NCI-H1436 (cell line): ENCODE data around the gene KIF2A.
"Not testable (repeated sequence)": the region's sequence is repeated elsewhere in the genome, so short reads cannot be mapped to it uniquely, and the experiment has no call there.

Experiments
- DNase-seq: peaks from one replicate; lab custom pipeline; 2025; lab: John Stamatoyannopoulos, UW

KIF2A gene

DNA sequence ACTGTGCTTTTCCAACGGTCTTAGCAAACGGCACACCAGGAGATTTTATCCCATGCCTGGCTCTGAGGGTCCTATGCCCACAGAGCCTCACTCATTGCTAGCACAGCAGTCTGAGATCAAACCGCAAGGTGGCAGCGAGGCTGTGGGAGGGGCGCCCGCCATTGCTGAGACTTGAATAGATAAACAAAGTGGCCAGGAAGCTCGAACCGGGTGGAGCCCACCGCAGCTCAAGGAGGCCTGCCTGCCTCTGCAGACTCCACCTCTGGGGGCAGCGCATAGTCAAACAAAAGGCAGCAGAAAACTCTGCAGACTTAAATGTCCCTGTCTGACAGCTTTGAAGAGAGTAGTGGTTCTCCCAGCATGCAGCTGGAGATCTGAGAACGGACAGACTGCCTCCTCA is 14.2 kb upstream of the KIF2A start:
- not testable (repeated sequence) for DNase-seq

DNA sequence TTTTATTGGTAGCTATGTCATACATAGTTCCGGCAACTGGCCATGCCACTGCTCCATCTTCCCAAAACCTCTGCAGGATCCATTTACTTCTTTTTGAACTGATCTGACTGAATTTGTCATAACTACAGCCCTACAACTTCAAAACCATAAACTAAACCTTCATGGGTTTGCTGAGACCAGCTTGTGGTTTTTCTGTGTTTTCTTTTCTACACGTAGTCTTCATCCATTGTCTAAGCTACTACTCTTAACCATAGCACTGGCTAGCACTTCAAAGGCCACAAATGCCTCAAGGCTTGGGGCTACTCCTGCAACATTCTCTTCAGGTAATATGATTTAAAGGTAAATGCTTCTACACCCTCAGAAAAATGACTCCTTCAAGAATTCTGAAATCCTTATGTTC is 9.0 kb upstream of the KIF2A start:
- no peak for DNase-seq

DNA sequence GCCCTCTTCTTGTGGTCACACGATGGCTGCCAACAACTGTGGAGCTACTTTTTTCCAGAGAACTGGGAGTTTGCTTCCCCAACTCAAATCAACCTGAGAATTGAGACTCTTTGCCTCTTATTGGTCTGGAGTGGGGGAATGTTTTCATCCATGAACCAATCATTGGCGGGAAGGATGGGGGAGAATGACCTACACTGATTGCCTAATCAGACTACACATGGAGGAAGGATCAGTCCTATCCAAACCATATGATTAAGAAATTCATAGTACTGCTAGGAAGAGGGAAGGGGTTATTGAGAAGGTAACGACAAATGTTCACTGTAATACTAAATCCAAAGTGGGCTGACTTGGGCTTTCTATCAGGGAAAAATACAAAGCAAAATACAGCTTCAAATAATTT is 7.9 kb upstream of the KIF2A start:
- DNase-seq = no peak

DNA sequence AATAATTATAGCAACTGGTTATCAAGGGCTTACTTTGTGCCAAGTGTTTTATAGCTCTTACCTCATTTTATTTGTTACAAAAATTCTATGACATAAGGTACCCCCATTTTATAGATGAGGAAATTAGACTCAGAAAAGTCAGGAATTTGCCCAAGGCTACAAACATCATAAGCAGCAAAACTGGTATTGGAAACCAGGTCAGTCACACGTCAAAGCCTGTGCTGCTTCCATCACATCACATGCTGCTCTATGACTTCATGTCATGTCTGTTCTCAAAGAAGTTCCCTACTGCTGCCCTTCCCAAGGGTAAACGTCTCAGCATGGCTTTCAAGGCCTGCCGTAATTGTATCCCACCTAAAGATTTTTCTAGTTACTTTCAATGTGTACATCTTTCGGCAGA is 6.9 kb upstream of the KIF2A start:
- DNase-seq = no peak

DNA sequence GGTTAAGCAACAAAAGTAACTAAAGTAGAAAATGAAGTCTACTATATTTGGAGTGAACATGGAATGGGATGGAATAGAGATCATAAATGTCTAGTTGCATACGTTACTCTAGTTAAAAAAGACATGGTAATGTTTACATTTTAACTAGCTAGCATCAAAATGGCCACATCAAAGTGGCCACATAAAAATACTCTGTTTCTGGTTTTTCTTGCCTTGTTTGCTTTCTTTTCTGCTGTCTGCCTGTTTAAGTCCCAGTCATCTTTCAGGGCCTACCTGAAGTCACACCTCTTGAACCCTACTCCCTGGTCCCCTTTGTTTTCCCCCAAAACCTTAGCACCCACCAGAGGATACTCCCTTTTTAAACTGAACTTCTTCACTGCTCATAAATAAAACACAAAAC is 6.4 kb upstream of the KIF2A start:
- DNase-seq = no peak

DNA sequence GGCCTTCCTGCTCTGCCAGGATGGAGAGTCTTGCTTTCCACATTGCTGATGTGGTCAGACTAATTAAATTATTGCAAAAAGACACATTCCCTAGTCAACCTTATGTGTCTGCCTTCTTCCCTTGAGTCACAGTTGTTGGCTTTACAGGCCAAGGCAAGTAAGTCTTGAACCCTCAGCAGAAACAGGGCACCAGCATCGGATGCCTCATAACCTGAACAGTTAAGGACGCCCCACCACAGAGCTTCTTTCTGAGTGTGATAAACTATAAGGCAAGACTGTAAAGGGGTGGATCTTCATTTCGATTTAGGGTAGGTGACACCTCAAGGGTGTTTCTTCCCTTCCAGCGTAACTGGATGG is 670 bp upstream of the KIF2A start:
- DNase-seq = no peak

DNA sequence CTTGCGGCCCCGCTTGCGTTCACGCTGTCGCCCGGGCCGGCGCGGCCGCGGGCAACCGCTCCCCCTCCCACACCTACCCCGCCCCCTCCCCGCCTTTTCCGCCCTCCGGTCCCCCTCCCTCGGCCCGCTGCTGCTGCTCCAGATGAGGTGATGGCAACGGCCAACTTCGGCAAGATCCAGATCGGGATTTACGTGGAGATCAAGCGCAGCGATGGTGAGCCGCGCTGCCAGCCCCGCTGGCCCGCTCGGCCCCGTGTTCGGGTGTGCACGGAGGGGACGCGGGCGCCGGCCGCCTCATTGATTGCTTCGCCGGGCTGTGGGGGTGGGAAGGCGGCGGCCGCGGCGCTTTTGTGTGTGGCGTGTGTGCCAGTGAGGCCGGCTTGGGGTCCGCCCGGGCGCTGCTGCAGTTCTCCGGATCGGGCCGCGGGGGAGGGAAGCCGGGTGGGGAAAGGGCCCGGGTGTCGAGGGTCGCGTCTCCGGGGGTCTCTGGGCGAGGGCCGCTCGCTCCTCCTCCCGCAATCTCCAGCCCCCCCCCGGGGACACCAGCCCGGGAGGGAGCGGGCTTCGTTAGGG is 403 bp downstream of the KIF2A start:
- peak; percentile 82 for DNase-seq

DNA sequence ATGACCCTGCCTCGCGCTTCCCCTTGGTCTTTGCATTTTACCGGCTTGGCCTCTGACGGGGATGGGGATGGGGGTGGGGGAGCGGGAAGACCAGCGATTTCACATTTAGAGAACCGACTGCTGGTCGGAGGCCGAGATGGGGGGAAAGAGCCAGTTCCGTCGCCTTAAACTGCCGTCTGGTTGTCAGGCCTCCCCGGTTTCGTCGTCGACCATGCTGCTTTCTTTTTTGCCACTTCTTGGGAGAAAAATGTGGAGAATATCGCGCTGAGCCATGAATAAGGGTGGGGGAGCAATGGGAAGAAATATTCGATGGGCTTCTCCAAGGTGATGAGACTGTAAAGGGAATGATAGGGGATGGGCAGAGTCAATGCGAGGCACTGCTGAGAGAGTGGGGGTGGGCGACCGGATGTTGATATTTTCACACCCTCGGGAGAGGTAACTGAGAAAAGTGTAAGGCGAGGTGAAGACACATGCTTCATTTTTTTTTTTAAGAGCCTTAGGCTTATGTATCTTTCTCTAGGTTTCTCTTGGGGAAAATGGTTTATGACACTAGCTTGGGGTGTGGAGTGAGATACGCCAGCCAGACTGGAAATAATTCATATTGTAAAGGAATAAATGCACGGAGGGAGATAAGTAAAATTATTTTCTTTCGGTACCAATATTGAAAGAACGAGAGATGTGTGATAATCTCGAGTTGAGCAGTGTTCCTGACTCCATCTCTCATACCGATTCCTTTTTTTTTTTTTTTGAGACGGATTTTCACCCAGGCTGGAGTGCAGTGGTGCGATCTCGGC is 1.1 kb downstream of the KIF2A start:
- no peak for DNase-seq

DNA sequence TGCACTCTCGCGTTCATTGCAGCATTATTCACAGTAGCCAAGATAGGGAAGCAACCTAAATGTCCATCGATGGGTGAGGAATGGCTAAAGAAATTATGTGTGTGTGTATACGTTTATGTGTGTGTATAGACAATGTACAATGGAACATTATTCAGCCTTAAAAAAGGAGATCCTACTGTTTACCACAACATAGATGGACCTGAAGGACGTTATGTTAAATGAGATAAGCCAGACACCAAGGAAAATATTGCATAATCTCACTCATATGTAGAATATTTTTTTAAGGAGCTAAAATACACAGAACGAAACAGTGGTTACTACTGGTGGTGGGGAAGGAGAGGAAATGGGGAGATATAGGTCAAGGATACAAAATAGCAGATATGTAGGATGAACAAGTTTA is 2.4 kb downstream of the KIF2A start:
- no peak for DNase-seq

DNA sequence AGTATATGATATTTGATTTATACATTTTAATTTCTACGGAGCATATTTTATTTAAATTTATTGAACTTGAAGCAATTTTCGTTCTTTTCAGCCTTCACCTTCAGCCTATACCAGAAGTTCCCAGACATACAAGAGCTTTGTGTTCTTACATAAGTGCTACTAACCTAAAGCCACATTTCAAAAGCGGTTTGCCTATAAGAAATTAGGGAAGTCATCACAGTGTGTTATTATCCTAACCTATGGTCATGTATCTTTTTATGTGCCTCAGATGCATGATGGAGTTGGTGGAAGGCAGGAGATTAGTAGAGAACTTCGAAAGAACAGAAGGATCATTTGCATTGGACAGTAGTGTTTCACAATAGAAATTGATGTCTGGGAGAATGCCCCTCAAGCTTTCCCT is 3.1 kb downstream of the KIF2A start:
- no peak for DNase-seq

DNA sequence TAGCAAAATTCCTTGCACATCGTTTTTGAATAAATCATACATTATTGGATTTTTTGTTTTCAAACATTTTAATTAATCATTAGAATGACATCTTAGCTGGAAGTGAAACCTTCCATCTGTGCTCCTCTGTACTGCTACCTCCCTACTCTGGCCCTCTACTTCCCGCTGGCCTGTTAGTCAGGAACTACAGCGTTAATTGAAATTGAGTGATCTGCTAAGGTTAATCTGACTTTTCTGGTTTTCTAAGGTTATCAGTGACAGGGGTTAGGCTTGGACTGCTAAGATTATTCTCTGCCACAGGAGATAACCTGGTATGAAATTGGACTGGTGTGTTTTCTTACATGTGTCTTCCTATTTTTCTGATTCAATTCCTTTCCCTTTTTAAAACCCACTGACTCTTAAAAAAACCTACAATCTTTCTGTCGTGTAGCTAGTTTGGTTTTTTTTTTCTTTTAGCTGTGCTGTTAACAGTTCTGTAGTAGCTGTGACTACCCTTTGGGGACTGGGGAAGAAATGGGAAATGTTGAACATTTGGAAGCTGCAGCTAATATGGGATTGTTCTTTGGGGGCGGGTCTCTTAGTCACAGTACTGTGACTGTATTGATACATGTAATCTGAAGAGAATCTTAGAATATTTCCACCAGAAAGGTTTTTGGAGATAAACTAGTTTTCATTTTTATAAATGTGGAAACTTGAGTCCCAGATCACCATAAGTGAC is 4.6 kb downstream of the KIF2A start:
- no peak for DNase-seq

DNA sequence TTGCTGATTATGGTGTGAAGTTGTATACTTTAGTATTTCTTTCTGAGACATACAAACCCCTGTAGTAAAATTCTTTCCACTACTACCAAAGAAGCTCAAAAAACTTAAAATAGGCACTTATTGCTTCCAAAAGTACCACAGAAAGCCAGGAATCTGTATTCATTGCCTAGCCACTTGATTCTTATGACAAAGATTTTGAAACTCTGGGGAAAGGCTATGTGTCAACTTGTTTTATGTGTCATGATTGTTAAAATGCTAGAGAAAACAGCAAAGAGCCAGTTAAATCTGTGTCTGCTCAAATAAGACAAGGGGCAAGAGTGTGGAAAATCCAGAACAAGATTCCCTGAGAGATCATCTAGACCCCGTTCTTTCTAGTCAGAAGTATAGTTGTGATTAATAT is 6.0 kb downstream of the KIF2A start:
- no peak for DNase-seq

DNA sequence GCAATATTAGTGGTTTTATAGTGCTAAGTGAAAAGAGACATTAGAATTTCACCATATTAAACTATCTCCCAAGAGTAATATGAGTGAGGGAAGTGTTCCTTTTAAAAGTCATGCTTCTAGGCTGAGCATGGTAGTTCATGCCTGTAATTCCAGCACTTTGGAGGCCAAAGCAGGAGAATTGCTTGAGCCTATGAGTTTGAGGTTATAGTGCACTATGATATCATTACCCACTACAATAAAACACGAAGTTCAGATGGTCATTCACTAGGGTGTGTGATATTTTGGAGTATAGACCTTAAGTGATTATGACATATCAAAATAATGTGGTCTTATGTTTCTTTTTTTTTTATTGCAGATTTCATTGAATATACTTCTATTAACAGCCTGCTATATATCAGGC is 6.7 kb downstream of the KIF2A start:
- no peak for DNase-seq

DNA sequence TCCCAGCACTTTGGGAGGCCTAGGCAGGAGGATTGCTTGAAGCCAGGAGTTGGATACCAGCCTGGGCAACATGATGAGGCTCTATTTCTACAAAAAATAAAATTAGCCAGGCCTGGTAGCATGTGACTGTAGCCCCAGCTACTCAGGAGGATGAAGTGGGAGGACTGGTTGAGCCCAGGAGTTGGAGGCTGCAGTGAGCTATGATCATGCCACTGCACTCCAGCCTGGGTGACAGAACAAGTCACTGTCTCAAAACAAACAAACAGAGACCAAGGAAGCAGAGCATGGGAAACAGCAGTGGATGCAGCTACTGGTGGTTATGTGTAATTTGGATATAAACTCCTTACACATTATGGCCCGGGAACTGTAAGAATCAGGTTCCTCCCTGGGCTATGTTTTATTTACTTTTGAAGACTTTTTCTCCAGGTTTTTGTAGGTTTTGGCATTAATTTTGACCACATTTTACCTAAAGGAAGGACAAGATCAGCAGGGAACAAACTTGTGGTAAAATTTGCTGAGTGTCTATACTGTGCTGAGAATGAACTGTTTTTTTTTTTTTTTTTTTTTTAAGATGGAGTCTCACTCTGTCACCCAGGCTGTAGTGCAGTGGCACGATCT is 8.3 kb downstream of the KIF2A start:
- DNase-seq = no peak

DNA sequence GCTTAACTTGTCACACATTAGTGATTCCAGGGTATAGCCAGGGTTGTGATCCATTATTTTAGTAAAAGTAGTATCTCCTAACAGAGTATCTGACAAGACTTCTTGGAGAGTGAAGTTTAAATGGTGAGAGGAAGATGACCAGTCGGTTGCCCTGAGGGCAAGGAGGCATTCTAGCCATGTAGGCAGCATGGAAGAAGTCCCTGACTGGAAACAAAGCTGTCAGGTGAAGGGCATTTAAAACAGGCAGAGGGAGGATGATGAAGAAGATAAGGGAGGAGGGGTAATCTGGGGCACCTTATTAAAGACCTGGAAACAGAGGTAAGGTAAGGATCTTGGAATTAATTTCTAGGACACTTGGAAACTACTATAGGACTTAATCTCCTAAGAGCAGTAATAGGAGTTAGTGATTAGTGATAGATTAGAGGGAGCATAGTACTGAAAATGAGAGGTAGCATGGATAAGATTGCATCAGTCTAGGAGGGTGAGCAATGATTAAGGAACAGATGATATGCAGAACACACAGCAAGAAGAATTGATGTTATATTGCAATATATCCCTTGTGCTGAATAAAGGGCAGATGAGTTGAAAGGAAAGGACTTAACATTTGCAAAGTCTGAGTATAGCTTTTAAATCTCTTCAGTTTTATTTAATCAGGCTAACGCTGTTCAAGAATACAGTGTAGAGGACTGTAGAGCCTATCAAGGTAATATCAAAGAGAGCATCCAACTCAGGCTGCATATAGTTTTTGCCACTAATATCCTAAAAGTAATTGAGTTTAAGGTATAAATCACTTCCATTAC is 9.6 kb downstream of the KIF2A start:
- no peak for DNase-seq

DNA sequence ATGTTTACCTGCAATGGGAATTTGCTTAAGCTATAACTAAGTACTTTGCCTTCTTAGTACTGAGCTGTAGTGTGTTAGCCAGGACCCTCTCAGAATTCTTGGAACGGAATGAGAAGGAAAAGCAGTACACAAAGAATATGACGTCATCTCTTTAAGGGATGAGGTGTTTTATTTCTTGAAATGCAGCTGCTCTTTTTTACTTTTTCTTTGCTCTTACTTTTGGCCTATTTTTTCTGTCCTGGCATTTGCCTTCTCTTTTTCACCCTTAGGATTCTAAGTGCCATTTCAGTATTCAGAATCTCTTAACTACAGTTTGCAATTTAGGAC is 10.1 kb downstream of the KIF2A start:
- no peak for DNase-seq

DNA sequence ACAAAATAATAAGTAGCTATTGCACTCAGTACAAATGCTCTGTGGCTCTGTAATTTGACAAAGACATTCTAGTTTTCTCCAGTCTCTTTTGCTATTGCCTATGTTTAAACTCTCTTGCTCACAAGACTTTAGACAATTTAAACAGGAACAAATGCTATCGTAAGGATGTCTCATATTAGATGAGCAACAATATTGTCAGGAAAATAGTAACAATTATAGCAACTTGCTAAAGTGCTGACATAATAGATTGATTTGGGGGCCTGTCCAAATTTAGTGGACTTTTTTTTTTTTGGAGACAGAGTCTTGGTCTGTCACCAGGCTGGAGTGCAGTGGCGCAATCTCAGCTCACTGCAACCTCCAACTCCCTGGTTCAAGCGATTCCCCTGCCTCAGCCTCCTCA is 11.8 kb downstream of the KIF2A start:
- no peak for DNase-seq

DNA sequence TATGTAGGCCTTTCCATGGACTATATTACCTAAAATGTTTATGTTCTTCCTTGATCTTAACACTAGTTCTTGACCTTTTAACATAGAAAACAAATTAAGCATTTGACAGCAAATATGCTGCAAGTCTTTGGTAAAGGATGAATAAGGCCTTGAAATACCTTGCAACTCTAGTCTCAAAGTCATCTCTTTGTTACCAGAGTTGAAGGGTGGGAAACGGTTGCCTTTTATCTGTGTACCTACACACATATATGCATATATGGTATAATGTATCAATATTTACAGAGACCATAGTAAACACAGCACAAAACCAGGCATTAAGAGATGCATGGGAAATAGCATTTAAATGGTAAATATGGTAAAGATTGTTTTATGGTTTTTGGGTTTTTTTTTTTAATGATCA is 16.5 kb downstream of the KIF2A start:
- DNase-seq = no peak

DNA sequence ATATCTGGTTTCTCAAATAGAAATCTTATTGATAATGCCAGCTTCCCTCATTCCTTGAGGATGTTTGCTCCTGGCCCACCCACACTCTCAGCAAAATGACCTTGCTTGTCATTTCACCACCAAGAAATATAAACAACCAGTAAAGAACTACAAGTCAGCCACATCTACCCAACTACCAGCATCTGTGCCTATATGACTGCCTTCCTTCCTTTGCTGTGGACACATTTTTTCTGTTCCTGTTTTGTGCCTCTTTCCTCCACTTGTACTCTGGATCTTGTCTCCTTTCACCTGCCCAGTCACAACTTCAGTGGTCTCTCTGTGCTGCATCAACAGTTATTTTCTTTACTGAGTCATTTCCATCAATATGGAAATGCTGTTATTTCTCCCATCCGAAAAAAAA is 20.3 kb downstream of the KIF2A start:
- DNase-seq = no peak

DNA sequence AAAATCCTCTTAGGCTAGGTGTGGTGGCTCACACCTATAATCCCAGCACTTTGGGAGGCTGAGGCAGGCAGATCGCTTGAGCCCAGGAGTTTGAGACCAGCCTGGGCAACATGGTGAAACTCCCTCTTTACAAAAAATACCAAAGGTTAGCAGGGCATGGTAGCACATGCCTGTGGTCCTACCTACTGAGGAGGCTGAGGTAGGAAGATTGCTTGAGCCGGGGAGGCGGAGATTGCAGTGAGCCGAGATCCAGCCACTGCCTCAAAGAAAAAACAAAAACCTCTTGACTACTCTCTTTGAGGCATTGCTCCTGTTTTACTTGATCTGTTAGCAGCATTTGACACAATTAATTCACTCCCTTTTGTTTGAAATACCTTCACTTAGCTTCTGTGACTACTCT is 20.7 kb downstream of the KIF2A start:
- no peak for DNase-seq

DNA sequence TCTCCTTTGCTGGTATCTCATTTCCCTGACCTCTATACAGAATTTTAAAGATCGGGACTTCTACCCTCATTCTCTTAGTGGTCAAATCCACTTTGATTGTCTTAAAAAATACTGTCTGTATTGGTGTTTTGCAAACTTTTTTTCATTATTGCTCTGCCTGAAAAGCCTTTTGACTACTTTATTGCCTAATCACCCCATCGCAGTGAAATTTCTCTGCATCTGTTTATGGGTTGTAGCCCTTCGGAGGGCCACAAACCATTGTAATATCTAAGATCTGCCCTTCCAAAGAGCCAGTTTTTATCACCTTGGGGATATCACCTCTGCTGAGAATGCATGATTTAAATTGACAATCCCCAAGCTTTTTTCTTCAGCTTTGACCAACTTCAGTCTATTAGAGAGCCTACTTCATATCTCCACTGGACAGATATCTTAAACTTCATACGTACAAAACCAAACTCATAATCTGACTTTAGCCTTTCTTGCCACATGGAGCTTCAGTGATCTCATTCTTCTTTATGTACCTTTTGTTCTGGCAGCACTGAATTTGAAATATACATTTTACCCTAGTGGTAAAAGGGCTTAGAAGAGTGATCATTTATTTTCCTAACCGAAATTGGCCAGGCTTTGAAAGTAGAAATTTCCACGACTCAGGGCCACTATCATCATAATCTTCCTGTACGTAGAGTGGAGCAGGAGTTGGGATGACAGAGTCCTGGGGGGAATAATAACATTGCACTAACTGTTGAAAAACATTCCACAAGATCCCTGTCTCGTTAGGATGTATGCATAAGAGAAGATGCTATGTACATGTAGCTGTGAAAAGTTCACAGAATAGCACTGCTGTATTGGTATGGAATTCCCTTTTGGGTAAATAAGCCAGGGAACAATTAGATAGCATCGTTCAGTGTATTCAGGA is 21.4 kb downstream of the KIF2A start:
- no peak for DNase-seq
